SH-SY5Y (cell line): ENCODE measurements around the gene KRTAP10-5.
"Not testable (repeated sequence)": the region's sequence is repeated elsewhere in the genome, so short reads cannot be mapped to it uniquely, and the experiment has no call there.

Source experiments
- GATA2 ChIP-seq: IDR thresholded peaks from 2 replicates; pipeline ENCODE4 v1.6.1; 2011; ENCODE audit warnings: mild to moderate bottlenecking, low read depth, low read length
- GATA3 ChIP-seq: IDR thresholded peaks from 2 replicates; pipeline ENCODE4 v1.6.1; 2011; ENCODE audit warnings: low read depth, mild to moderate bottlenecking, low read length, moderate library complexity

Gene KRTAP10-5

GRCh38 chr21:44580231-44580821 is at the start of gene KRTAP10-5:
Gene KRTAP10-5 (minus strand): TSS chr21:44580604. CDS start chr21:44580578, 26 bp downstream.
- TF ChIP-seq GATA2, GATA3: not testable (repeated sequence)

- TF ChIP-seq GATA3: no peak
- no peak for TF ChIP-seq GATA2
Measured at GRCh38 chr21:44628707-44629391, 48.4 kb upstream of the KRTAP10-5 start.

GRCh38 chr21:44626673-44627143 is 46.3 kb upstream of the KRTAP10-5 start, which contains the start of gene KRTAP10-9:
Gene KRTAP10-9 (plus strand): TSS chr21:44627093. CDS start chr21:44627172, 79 bp downstream.
- TF ChIP-seq GATA2 (no peak), GATA3 (no peak)

GRCh38 chr21:44626262-44626661 is 45.9 kb upstream of the KRTAP10-5 start:
- TF ChIP-seq GATA2: no peak
- no peak for TF ChIP-seq GATA3

GRCh38 chr21:44625756-44626155 is 45.4 kb upstream of the KRTAP10-5 start:
- TF ChIP-seq GATA2 (no peak), GATA3 (no peak)

GRCh38 chr21:44623575-44623974 is 43.2 kb upstream of the KRTAP10-5 start:
- TF ChIP-seq GATA2 (no peak), GATA3 (no peak)

- TF ChIP-seq GATA2: no peak
- TF ChIP-seq GATA3: no peak
Measured at GRCh38 chr21:44619886-44620285, 39.5 kb upstream of the KRTAP10-5 start.

- TF ChIP-seq GATA3: no peak
- TF ChIP-seq GATA2: no peak
Measured at GRCh38 chr21:44618909-44619308, 38.5 kb upstream of the KRTAP10-5 start.

GRCh38 chr21:44618504-44618903 is 38.1 kb upstream of the KRTAP10-5 start:
- TF ChIP-seq GATA2 (no peak), GATA3 (no peak)

GRCh38 chr21:44617071-44617501 is 36.7 kb upstream of the KRTAP10-5 start:
- TF ChIP-seq GATA2 (no peak), GATA3 (no peak)

- TF ChIP-seq GATA2: no peak
- TF ChIP-seq GATA3: no peak
Measured at GRCh38 chr21:44616591-44616926, 36.2 kb upstream of the KRTAP10-5 start.

- no peak for TF ChIP-seq GATA2
- no peak for TF ChIP-seq GATA3
Measured at GRCh38 chr21:44615911-44616590, 35.6 kb upstream of the KRTAP10-5 start.

- TF ChIP-seq GATA3 (no peak), GATA2 (no peak)
Measured at GRCh38 chr21:44615466-44615865, 35.1 kb upstream of the KRTAP10-5 start.

GRCh38 chr21:44614961-44615391 is 34.6 kb upstream of the KRTAP10-5 start:
- TF ChIP-seq GATA2: no peak
- no peak for TF ChIP-seq GATA3
